GM19025 (cell line): Measurements from ENCODE around the gene WDR37.
A peak's percentile ranks its signal among the peaks of the same experiment; 100 is the strongest.
"Not testable (repeated sequence)": the region's sequence is repeated elsewhere in the genome, so short reads cannot be mapped to it uniquely, and the experiment has no call there.

Experiments
- ATAC-seq: cut with Tn5 transposase; IDR thresholded peaks from one replicate; pipeline ENCODE4 v1.9.1; 2021; ENCODE audit warnings: mild to moderate bottlenecking, low read depth, moderate library complexity; ENCODE audit not compliant: unreplicated experiment

WDR37 gene, protein sequence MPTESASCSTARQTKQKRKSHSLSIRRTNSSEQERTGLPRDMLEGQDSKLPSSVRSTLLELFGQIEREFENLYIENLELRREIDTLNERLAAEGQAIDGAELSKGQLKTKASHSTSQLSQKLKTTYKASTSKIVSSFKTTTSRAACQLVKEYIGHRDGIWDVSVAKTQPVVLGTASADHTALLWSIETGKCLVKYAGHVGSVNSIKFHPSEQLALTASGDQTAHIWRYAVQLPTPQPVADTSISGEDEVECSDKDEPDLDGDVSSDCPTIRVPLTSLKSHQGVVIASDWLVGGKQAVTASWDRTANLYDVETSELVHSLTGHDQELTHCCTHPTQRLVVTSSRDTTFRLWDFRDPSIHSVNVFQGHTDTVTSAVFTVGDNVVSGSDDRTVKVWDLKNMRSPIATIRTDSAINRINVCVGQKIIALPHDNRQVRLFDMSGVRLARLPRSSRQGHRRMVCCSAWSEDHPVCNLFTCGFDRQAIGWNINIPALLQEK

DNA sequence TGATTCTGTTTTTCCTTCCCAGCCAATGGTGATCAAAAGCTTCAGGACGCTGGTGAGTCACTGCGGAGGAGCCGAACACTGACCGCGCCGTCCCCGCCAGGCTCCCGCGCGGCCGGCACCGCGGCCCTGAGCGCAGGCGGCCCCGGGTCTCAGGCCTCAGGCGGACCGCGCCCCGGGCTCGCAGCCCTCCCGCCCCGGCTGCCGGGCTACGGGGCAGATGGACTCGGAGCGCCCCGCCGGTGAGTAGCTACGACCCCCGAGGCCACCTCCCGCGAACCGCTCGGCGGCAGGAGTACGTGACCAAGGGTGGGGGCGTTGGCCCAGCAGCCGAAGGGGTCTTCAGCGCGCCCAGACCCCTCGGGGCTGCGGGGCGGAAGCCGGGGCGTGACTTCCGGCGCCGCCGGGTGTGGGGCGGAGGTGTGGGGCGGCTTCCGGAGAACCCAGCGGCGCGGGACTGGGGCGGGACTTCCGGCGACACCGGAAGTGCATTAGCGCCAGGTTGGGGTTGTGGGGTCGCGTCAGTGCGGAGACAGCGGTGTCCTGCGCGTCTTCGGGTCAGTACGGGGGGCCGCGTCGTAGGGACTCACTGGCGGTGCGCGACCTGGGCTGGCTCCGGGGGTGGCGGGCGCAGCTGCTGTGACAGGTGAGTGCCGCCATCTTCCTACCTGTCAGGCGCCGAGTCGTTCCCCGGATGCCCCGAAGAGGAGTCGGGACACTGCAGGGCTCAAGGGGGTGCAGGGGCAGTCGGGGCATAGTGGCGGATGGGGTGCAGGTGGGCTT, at the start of gene WDR37:
WDR37 (plus strand) TSS at position 60 of the 780 bp plus-strand sequence. CDS start 15,771 bp downstream, outside the sequence.
- peak; percentile 96 for ATAC-seq

DNA sequence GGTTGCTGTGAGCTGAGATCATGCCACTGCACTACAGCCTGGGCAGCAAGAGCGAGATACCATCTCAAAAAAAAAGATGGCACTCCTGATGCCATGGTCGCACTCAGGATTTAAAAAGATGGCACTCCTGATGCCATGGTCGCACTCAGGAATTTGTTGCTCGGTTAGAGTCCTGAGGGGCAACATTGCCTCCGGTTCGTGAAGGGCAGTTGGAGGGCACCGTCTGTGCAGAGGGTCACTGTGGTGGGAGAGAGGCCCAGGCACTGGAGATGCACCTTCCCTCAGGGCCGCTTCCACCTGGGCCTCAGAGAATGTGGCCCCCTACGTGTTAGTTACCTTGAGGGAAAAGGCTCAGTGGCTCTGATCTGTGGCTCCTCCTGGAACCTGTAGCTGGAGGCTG, 49.6 kb upstream of the WDR37 start:
- no peak for ATAC-seq

DNA sequence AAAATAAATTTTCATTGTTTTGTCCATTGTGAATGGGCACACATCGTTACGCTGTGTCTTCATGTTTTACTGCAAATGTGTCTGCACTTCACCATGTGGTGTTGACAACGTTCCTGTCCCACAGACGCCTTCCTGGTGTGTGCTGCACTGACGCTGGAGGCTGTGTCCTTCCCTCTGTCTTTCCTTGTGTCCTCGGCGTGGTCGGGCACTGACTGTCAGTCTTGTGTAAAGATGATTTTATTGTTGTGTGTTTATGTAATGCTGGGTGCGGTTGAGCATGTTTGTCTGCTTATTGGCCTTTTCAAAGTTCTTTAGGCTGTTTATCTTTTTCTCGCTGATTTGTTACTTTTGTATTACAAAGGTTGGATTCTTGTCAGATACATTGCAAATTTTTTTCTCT, 48.6 kb upstream of the WDR37 start:
- no peak for ATAC-seq

DNA sequence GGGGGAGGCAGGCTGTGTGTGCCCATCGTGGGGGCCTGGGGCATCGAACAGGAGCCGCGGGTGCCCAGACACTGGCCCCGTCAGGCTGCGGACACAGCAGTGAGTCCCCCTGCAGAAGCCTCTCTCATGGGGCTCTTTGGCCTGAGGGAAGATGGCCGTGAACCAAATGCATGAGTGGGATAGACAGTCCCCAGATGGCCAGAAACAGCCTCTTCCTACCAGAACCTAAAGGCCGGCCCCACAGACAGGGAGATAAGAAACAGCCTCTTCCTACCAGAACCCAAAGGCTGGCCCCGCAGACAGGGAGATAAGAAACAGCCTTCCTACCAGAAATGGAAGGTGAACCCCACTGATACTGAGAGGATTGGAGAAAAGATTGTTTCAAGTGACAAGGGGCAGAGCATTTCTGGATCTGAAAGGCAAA, 47.1 kb upstream of the WDR37 start:
- no peak for ATAC-seq

DNA sequence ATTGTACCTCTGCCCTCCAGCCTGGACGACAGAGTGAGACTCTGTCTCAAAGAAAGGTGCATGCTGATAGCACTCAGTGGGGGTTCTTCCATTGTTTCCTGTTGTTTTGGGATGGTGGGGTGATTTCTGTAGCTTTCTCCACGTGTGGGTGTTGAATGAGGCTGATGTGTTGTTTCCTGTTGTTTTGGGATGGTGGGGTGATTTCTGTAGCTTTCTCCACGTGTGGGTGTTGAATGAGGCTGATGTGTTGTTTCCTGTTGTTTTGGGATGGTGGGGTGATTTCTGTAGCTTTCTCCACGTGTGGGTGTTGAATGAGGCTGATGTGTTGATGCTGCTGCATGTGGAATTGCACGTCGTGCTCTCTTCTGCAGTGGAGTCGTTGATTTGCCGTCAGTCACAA, 46.2 kb upstream of the WDR37 start:
- ATAC-seq, result not testable (repeated sequence)

DNA sequence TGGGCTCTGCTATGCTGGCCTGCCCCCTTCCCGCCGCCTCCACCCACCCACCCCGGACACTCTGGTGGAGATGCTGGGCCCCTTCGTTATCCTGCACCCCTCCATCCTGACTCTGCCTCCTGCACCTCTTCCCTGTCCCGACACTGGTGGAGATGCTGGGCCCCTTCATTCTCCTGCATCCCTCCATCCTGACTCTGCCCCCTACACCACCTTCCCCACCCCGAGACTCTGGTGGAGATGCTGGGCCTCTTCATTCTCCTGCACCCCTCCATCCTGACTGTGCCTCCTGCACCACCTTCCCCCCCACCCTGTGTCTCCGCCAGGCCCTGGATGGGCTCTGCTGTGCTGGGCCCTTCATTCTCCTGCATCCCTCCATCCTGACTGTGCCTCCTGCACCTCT, 45.5 kb upstream of the WDR37 start:
- ATAC-seq, result no peak

DNA sequence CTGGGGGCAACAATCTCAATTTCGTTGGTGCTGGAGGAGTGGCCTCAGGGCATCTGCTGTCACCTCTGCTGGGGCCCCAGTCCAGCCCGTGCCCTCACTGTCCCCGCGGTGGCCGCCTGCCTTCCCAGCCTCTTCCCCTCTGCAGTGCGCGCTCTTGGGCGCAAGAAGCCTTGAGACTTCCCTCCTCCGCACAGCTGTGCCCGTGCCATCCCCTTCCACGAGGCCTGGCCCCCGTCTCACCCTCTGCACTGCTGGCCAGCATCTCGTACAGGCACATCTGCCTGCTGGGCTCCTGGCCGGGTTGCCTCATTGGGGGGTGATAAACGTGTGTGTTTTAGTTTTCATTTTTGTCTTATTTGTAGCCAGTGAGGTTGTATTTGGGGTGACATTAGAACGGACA, 44.5 kb upstream of the WDR37 start:
- ATAC-seq, result no peak

DNA sequence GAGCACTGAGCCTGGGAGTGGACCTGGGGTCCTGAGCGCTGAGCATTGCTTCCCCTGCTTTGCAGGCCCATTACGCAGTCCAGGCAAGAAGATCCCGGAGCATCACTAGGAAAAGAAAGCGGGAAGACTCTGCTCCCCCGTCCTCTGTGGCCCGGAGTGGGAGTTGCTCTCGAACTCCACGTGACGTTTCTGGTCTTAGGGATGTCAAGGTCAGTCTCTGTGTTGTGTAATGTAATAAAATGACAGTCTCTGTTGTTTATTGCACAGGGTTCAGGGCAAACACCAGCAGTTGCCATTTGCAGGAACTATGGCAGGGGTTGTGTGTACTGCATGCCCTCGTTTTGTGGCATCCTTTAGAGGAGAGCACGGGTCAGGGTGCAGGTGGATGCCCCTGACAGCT, 40.5 kb upstream of the WDR37 start:
- ATAC-seq, result no peak

DNA sequence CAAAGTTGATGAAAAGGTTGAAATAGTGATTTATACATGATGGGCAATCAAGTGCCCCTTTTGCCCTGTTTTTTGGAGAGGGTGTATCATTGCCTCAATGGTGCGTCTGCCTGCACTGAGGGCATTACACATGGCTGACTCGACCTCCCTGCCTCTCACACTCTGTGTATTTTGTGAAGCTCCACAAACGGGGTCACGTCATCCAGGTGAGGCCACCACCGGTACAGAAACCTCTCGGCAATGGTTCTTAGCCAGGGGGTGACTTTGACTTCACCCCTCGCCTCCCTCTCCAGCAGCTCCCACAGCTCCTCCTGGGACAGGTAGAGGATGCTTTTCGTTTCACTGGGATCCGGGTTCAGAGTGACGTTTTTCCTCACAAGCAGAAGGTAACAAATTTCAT, 36.8 kb upstream of the WDR37 start:
- ATAC-seq, result no peak

DNA sequence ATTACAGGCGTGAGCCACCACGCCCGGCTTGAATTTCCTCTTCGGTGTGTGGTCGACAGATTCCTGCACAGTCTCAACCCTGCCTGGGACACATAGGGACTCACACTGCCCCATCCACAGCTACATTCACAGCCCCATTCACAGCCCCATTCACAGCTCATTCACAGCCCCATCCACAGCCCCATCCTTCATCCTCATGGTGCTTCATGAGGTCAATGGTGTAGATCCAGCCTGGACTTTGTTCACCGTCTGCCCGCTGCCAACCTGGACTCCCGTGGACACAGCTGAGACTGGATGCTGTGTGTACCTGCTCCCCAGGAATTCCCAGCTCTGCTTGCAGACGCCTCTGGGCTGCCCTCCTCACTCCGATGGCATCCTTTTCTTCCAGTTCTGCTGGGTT, 35.7 kb upstream of the WDR37 start:
- no peak for ATAC-seq

DNA sequence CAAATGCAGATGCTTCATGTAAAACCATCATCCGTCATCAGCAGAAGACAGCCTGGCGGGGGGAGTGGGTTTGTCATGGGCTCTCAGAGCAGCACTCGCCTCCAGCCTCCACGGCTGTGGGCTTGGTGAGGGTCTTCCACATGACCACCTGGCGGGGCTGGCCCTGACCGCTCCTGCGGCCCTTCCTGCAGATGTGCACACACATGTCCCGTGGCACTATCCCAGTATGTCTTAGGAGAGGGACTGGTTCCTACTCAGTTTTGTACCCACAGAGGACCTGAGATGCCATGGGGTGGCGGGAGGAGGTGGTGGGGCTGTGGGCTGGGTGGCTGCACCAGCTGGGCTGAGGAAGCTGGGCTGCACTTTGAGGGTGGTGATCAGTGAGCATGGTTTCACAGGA, 35.2 kb upstream of the WDR37 start:
- ATAC-seq, result no peak

DNA sequence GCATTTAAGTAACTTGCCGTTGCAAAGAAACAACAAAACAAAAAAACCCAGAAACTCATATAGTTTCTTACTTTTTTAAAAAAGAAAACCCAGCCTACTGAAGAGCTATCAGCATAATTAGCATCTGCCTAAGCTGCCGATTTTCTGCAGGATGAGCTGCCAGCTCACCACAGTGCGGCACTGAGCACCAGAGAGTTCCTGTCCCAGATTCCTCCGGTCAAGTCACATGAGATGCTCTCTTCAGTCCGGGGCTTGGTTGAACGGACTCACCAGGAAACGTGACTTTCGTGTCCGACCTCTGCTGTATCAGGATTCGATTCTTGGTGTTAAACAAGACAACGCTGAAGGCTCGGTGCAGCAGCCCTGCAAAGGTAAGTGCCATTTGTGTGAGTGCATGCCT, 33.8 kb upstream of the WDR37 start:
- no peak for ATAC-seq

DNA sequence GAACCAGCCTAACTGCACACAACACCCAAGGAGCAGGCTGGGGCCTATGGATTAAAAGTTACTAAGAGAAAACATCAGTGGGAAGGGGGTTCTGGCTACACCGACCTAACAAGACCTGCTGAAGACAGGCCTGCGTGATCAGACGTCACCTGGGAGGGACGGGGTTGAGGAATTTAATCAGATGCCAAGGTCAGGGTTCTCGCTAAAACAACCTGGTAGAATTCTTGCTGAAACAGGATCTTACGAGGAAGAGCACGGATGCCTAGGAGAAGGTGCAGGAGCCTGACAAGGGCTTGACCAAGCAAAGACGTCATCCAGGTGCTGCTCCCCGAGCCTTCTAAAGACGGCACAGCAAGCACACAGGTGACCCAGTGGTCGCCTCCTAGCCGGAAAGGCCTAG, 32.1 kb upstream of the WDR37 start:
- ATAC-seq, result no peak

DNA sequence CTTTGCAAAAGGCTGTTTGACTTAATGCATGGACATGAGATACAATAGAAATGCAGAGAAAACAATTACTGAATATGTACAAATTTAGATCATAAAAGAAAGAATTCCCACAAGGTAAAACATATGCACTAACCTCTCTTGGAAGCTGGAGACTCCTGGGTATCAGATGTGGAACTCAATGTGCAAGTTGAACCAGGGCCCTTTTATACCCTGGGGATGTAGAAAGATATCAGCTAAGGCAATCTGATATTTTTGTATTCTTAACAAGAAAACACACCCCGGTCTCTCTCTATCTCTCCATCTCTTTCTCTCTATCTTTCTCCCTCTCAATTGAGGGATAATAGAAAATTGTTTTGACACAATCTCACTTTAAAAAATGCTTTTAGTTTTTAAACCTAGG, 30.5 kb upstream of the WDR37 start, which contains the start of gene IDI2:
IDI2 (minus strand) TSS at position 177 of the 400 bp plus-strand sequence. CDS start 1,136 bp downstream, outside the sequence.
- no peak for ATAC-seq

DNA sequence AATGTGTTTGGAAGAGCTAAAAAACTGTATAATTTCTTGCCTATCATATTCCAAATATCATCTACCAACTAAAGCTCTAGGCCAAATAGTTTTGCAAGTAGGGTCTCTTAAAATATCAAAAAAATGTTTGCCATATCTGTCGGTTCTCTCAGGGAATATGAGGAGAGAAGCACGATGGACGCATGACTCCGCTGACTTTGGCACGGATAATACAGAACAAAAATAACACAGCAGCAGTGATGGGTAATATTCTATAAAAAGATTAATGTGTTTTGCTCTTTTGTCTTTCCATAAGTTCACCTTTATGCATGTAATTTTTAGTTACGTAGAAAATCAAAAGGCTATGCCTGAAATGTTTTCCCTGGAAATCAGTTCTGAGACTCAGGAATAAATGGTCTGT, 29.6 kb upstream of the WDR37 start:
- no peak for ATAC-seq

DNA sequence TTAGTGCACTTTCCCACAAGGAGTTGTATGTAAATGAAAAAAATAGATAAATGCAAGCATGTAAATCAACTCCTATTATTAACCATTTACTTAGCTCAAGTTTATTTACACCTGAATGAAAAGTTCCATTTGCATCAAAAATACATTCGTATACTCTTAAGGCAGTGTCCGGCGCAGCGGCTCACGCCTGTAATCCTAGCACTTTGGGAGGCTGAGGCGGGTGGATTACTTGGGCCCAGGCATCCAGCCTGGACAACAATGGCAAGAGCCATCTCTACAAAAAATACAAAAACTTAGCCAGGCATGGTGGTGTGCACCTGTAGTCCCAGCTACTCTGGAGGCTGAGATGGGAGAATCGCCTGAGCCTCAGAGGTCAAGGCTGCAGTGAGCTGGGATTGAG, 26.3 kb upstream of the WDR37 start:
- no peak for ATAC-seq

DNA sequence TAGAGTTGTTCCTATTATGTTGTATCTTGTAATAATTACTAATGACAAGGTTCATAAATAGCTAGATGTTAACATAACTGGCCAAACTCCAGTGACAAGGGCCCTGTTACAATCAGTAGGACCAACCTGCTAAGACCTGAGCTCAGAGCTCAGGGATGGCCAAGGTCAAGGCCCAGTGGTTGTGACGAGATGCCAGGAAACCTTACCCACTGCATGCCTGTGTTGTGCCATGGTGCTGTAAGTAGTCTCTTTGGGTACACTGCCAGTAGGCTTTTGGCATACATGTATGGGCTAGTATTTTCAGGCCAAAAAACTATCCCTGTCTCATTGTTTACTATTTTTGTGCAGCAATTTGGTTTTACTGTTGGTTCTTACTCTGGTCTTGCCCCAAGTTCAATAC, 22.6 kb upstream of the WDR37 start:
- ATAC-seq, result no peak

DNA sequence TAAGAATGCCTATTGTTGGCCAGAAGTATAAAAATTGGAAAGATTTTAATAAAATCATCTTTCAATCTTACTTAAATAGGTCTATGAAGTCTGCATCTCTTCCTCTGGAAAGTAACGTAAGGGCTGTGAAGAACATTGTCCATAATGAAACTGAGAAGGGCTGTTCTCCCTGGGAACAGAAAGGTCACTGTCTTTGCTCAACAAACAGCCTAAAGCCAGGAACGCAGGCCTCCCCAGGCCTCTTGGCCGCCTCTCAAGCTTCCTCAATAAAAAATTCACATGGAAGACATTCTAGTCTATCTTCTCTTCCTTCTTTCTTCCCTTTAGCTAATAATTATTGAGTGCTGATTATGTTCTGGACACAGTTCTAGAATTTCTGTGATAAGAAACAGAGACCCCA, 21.4 kb upstream of the WDR37 start:
- ATAC-seq, result no peak

DNA sequence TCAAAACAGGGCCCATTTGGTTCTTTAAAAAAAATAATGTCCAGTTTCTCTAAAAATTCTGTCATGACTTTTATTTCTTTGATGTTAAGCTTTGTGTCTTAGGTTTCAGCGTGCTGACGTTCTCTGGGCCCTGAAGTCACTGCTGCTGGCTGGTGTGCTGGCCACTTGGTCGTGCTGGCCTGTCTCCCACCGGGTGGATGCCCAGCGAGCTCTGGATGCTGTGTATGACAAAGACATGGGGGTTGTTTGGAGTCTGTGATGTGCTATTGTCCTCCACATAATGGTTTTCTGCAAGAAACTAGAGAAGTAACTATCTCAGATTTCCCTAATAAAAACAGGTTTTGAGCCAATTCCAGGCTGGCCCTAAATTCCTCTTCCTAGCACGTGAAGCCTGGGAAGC, 21.0 kb upstream of the WDR37 start:
- no peak for ATAC-seq

DNA sequence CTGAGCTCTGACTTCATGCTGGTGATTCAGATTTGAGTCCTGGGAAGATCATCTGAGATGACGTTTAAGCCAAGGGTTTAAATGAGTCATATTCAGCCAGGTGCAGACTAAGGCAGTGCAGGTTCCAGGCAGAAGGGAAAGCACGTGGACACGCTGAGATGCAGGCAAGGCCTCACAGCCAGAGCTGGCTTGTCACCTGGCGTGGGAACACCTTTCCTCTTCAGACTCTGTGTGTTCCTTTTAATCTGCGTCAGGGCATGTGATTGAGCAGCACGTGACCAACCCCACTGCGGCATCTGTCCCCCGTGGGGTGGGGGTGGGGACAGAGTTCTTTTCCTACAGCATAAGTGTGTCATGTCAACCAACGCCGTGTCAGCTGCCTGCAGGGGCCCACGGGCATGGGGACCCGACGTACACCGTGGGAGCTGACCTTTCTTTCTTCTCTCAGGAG, 19.8 kb upstream of the WDR37 start:
- ATAC-seq, result peak; percentile 56

DNA sequence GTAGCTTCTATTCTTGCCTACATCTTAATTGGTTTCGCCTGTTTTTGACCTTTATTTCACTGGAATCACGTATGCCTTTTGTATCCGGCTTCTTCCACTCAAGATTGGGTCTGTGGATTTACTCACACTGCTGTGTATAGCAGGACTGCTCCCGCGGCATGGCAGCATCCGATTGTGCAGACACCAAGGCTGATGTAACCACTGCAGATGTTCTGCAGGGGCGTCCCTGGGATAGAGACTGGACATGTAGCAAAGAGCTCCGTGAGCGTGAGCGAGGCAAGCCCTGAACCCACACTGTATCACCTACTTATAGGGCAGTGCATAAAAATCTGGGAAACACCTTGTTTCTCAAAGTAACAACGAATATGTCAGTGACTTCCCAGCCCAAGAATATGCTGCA, 19.1 kb upstream of the WDR37 start:
- ATAC-seq, result no peak
